HS-5 (cell line): ENCODE data around the gene CSNK1G2.
"Not testable (repeated sequence)": the region's sequence is repeated elsewhere in the genome, so short reads cannot be mapped to it uniquely, and the experiment has no call there.

Source experiments
- DNase-seq: peaks from one replicate; pipeline ENCODE4 v3.0.0-alpha.2; 2012; ENCODE audit warnings: low read depth

Gene CSNK1G2

GRCh38 chr19:1988464-1988863, 47.5 kb downstream of the CSNK1G2 start:
- not testable (repeated sequence) for DNase-seq

- DNase-seq = no peak
Measured at GRCh38 chr19:1989513-1990229, 48.7 kb downstream of the CSNK1G2 start.

DNA sequence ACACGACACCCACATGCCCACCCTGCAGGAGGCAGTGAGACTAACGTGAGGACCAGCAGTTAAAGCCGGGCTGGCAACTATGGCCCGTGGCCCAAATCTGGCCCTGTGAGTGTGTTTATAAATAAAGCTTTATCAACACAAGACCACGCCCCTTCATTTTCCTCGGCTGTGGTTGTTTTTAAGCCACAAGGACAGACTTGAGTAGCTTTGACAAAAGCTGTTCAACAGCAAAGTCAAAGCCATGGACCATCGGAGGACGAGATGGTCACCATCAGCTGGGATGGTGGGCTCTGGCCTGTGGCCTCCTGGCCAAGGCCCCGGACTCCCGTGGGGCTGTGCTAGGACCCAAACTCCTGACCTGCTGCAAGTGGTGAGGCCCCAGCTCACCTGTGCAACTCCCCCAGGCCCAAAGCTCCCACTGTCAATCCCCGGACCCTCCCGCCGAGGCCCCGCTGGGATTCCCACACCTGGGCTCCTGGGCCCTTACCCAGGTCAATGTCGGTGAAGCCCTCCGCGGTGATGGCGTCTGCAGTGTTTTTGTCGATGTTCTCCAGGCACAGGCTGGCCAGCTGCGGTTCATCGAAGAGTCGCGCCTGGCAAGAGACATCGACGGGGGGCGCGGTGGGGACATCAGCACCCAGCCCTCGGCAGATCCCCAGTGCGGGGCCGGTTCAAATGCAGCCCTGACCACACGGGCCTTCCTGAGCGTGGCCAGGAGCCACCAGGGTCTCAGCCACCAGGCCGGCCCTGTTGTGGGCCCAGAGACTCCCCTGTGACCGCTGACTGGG, 49.5 kb downstream of the CSNK1G2 start:
- no peak for DNase-seq

DNA sequence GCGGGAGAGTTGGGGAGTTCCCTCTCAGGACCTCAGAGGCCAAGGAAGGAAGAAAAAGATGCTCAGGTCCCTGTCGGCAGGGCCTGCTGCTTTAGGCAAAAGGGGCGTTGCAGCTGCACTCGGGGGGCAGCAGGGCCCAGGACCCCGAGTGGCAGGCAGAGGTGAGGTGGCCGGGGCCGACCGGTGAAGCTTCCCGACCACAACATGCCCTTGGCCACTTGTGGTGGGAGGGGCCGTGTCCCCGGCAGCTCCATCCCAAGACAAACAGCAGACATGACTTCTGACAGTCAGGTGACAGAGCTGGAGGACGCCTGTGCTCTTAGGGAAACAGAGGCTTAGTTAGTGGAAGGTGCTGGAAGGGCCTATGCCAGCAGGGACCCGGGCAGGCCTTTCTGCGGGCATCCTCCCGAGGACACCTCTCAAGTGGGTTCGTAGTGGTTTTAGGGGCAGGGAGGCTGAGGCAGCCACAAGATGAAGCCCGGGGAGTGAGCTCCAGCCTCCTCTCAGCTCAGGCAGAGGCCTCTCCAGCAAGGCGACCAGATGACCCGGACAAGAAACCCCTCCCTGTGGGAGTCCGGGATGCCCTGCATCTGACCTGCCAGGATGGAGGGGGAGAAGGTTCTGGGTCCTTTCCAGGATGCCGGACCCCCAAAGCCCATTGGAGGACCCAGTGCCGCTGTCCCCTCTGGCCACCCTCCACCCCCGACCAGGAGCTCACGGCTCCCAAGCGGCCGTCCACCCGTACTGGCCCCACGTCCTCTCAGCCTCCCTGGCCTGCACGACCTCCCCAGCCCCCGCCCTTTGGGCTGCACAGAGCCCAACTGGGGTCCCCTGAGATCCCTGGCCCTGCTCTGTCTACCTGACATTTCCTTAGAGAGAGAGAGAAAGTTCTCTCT, 50.3 kb downstream of the CSNK1G2 start:
- DNase-seq = no peak

DNA sequence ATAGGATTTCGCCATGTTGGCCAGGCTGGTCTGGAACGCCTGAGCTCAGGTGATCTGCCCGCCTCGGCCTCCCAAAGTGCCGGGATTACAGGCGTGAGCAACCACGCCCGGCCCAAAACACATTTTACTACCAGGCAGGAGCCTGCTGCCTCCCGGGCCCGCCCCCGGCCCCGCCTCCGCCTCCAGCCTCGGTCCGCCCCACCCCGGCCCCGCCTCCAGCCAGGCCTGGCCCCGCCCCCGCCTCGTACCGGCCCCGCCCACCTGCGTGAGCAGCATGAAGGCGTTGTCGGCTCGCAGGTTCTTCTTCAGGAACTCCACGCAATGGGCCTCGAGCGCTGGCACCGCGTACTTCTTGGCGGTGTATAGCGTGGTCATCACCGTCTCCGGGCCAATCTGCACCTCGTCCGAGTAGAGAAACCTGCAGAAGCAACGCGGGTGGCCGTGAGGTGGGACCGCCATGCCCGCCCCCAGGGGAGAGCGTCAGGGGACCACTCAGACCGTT, 51.8 kb downstream of the CSNK1G2 start:
- DNase-seq = no peak

DNA sequence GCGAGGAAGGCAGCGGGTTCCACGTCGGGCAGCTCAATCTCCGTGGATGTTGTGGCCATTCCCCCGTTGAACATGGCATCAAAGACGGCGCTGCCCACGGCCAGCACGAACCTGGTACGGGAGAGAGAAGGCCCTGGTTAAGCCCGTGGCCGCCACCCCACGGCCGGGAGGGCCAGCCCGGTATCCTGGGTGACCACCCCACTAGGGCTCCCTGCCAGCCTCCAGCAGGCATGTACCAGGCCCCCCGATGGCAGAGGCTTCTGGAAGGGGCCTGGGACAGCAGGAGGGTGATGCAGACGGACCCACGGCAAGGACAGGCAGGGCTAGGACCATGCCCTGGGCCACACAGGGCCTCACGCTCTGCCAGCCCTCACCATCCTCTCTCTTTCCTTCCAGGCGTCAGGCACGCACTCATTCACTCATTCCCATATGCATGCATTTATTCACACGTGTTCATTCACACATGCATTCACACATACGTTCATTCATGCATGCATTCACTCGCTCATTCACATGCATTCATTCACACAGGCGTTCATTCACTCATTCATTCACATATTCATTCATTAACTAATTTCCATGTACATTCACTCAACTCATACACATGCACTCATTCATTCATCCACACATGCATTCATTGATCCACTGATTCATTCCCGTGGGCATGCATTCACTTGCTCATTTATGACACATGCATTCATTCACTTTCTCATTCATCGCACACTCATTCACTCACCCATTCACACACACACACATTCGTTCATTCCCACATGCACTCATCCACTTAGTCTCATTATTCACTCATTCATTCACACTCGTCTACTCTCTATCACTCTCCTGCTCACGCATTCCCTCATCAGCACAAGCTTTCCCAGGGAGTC, 56.6 kb downstream of the CSNK1G2 start:
- no peak for DNase-seq

DNA sequence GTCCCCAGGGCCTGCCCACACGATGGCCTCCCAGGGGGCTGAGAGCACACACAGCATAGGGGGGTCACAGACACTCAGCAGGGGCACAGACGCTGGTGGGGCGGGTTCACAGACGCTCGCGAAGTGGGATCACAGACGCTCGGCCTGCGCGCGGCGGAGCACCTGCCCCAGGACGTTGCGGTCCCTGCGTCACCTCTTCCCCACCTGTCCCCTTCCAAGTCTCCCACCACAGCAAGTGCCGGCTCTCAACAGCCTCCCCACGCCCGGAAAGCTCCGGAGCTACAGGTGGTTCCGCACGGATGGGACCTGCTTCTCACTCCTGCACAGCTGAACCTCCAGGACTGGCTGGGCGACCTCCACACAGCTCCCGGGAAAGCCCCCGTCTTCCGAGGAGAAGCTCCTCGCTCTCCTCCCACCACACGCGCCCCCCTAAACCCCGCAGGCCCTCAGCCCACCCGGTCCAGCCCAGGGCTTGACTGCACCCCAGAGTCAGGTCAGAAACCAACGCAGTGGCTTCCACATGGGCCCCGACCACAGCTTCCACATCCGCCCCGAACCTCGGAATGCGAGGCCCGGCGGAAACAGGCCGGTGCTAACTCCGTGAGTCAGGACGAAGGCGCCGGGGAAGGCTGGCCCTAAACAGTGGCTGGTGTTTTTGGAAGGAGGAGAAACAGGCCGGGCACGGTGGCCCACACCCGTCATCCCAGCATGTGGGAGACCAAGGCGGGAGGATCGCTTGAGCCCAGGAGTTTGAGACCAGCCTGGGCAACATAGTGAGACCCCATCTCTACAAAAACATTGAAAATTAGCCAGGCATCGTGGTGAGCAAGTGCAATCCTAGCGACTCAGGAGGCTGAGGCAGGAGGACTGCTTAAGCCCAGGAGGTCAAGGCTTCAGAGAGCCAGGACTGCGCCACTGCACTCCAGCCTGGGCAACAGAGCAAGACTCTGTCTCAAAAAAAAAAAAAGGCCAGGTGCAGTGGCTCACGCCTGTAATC, 58.0 kb downstream of the CSNK1G2 start:
- DNase-seq = no peak

DNA sequence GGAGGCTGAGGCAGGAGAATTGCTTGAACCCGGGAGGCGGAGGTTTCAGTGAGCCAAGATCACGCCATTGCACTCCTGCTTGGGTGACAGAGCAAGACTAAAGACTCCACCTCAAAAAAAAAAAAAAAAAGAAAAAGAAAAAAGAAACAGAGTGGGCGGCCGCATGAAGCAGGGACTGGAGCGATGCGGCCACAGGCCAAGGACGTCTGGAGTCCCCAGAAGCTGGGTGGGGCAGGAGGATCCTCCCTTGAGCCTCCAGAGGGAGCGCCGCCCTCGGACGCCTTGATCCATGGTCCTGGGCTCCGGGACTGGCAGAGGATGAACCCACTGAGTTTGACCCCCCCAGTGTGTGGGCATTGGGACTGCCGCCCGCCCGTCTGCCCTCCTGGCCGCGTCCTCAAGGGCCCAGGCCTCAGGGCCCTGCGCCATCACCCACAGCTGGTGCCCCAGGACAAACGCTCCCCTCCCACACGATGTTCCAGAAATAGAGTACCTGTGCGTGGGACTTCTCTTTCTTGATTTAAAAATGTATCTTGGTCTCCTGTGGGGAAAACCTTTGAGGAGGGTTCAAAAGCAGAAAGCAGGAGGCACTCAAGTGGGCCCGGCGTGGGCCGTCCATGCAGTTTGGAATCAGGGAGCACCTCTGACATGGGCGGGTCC, 59.0 kb downstream of the CSNK1G2 start:
- DNase-seq = no peak

DNA sequence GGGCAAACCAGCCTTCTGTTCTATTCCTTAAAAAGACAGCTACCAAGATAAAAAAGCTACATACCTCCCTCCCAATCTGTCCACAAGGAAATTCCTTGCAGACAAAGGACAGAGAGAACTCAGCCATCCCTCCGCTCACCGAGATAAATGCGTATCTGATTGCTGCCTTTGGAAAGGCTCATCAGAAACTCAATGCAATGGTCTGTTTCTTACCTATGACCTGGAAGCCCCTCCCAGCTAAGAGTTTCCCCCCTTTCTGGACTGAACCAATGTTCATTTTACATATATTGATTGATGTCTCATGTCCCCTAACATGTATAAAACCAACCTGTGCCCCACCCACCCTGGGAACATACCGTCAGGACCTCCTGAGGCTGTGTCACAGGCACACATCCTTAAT, 62.9 kb downstream of the CSNK1G2 start:
- no peak for DNase-seq

- no peak for DNase-seq
Measured at GRCh38 chr19:2010135-2010668, 69.2 kb downstream of the CSNK1G2 start.

DNA sequence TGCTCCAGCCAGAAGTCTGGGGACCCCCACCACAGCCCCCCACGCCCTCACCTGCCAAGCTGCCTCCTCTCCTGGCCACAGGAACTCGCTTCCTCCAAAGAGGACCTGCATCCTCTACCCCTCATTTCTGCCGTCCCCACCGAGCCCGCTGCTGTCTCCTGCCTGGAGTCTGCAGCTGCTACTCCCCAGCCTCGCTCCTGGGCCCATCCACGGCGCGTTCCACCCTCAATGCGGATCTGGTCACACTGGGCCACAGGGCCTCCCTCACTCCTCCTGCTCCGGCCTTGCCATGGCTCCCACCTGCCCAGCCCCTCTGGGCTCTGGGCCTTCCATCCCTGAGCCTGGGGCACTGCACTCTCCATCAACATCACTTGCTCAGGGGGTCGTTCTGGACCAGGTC, 70.2 kb downstream of the CSNK1G2 start:
- no peak for DNase-seq

- DNase-seq = no peak
Measured at GRCh38 chr19:2012941-2013682, 72.1 kb downstream of the CSNK1G2 start.

GRCh38 chr19:2013683-2013961, 72.7 kb downstream of the CSNK1G2 start:
- DNase-seq = no peak

- DNase-seq = no peak
Measured at GRCh38 chr19:2014131-2014571, 73.2 kb downstream of the CSNK1G2 start.

GRCh38 chr19:2014731-2015607, 74.0 kb downstream of the CSNK1G2 start:
- DNase-seq = no peak

- DNase-seq = peak; percentile 11
Measured at GRCh38 chr19:2015608-2015950, 74.6 kb downstream of the CSNK1G2 start, which contains the start of gene BTBD2. Gene BTBD2 (minus strand): TSS chr19:2015714. CDS start chr19:2015703, 11 bp downstream.

DNA sequence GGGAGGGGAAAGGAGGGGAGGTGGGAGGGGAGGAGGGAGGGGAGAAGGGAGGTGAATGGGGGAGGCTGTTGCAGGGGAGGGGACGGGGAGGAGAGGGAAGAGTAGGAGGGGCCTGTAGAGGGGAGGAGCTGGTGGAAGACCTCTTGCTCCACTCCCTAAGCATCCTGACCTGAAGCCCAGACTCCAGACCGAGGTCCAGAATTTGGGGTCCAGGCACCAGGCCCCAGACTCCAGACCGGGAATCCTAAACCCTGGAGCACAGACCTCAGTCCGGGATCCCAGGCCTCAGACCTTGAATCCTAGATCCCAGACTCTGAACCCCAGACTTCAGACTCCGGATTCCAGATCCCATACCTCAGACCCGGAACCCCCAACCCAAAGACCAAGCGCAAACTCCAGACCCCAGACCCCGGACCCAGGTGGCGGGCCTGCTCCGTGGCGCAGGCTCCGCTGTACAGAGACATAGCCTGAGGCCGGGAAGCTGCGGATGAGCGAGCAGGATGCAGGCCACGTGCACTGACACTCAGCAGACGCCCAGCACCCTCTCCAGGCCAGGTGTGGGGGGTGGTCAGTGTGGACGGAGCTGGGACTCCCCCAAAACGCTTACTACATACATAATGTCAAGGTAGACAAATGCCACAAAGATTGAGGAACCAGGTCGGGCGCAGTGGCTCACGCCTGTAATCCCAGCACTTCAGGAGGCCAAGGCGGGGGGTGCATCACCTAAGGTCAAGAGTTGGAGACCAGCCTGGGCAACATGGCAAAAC, 75.3 kb downstream of the CSNK1G2 start:
- DNase-seq = peak; percentile 24
